ENCODE data around the gene SLC39A3.
"Not testable (repeated sequence)": the region's sequence is repeated elsewhere in the genome, so short reads cannot be mapped to it uniquely, and the experiment has no call there.

SLC39A3 gene

DNA sequence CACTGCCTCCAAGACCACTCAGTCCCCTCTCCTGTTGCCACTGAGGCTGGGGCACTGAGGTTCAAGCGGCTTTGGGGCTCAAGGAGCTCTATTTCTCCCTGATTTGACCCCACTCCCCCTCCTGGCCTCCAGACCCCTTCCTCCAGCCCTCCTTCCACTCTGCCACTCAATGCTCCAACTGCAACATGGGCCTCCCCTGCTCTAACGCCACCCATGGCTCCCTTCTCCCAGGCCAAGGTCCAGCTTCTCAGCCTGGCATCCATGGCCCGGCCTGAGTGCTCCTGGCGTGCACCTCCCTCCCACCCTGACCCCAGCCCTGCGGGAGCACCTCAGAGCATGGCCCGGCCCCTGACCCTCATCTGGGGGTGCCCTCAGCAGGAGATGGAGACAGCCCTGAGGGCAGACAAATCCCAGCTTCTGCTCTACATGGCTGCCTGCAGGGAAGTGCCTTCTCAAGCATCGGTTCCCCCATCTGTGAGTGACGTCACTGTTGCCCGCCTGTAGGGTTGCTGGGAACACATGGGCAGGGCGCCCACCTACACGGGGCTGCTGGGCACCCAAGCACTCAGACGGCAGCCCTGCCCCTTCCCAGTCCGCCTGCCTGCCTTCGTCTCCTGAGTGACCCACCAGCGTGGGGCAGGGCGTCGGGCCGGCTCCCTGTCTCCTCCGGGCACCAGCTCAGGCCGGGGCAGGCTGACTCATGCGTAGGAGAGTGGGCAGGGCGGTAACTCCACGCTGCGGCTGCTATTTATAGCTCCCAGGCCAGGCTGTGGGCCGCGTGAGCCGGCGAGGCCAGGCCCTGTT, 17.1 kb downstream of the SLC39A3 start:
- DNase-seq (ENCODE audit: low spot score): peak; percentile 96

DNA sequence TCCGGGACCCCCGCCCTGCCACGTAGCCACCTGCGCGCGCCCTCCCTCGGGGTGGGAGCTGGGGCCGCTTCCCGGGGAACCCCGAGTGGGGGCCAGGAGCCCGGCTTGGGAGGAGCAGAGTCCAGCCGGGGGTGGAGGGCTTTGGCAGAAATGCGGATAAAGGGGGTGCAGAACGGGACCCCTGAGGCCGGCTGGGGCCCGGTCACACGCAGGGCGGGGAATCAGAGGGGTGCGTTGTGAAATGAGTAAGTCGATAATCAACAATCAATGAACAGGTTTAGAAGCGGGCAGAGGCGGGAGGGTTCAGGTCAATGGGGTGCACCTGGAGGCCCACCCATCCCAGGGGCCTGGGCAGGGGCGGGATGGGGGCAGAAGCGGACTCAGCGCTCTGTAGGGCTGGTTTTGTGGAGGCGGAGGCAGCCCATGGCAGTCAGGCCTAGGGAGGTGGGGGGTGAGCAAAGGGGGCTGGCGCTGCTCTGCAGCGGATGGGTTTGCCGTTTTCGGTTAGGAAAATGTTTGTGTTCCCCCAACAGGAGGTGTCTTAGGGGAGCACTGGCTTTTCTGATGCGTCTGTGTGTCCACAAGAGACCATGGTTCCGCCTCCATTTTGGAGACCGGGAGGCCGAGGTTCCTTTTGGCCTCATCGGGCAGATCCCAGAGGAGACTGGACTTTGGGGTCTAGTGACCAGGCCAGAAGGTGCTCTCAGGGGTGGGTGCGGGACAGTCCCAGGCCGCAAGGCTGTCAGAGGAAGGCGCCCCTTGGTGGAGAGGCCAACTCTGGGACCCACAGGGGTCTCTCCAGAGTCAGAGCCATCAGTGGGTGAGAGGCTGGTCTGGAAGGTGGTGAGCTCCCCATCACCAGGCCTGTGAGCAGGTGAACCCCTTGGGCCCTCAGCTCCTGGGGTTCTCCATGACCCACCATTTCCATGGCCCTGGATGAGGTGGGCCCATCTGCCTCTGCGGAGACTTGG, 18.0 kb downstream of the SLC39A3 start:
- DNase-seq (ENCODE audit: low spot score): no peak

DNA sequence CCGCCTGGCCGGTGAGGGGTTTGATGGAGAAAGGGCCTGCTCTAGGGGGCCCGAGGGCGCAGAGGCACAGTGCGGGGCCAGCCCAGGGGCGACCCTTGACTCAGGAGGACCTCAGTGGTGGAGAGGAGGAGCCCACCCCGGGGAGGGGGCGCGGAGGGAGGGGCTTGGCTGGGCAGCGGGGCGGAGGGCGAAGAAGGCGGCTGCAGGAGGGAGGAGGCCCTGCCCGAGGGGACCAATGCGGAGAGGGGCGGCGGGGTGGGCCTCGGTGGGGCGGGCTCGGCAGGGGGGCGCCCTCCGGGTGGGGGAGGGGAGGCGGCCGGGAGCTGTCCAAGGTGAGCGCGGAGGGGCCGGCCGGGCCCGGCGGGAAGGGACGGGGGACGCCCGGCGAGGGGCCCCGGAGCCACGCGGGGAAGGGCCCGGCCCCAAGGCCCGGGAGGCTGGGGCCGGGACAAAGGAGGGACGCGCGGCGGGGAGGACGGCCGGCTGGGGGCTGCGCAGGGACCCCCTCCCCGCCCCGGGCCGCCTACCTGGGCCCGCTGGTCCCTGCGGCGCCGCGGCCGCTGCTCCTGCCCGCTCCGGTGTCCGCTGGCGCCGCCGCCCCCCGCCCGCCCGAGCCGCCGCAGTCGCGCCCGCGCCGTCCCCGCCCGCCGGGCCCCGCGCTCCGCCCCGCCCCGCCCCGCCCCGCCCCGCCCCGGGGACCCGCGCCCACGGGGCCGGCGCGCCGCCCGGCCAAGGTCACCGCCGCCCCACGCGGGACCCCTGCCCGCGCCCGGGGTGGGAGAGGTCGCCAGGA, 18.8 kb downstream of the SLC39A3 start, which contains the start of gene DIRAS1:
TSS of gene DIRAS1 (minus strand) at position 596 of the 793 bp plus-strand sequence. CDS start 3,566 bp downstream, outside the sequence.
- peak; percentile 31 for DNase-seq (ENCODE audit: low spot score)

DNA sequence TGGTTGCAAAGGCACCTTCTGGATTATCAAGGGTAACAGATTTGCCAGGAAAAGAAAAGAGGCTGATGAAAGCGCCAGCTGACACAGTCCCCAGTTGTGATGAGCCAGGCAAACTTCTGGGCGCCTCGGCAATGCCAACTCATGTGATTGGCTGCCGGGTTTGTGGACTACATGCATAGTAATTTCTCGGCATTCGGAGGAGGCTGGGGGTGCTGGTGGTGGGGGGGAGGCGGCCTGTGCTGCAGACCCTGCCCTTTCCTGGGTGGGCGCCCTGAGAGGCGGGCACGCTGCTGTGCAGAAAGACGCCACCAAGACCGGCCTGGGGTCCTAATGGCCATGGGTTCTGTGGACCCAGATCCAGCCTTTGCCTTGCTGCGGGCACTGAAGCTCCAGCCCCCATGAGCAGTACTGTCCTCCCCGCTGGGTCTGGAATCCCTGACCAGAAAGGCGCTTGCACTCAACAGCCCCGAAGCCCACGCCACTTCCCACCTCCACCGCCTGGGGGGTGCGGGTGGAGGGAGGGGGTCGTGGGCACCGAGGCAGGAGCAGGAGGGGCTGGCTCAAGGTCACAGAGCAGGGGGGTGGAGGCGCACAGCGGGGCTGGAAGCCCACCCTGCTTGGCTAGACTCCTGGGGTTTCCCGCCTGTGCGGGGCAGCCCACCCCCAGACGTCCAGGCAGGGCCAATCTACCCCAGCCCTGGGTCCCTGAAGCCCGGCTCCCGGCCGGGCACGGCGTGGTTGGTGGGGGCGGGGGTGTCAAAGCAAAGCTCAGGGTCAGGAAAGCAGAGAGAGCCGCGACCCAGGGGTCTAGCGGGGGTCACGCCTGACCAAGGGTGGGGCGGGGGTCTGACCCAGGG, 19.7 kb downstream of the SLC39A3 start:
- DNase-seq (ENCODE audit: low spot score): peak; percentile 82

DNA sequence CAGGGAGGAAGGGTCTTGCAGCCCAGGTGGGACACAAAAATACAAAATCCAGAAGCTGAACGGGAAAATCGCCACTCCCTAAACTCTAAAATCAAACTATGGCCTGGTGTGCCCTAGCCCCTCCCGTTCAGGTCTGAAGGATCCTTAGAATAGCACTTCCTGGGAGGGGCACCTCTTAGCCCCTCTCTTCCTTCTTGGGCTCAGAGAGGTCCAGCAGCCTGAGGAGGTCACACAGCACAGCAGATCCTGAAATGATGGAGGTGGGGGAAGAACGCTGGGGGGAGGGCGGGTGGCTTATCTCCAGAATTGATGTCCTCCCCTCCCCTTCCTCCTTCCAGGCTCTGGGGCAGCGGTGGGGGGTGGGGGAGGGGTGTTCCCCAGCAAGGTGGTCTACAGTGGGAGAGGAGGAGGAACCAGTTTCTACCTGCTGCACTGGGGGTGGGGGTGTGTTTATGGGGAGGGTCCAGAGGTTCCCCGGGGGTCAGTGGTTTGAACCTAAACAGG, 20.5 kb downstream of the SLC39A3 start:
- DNase-seq (ENCODE audit: low spot score): no peak

DNA sequence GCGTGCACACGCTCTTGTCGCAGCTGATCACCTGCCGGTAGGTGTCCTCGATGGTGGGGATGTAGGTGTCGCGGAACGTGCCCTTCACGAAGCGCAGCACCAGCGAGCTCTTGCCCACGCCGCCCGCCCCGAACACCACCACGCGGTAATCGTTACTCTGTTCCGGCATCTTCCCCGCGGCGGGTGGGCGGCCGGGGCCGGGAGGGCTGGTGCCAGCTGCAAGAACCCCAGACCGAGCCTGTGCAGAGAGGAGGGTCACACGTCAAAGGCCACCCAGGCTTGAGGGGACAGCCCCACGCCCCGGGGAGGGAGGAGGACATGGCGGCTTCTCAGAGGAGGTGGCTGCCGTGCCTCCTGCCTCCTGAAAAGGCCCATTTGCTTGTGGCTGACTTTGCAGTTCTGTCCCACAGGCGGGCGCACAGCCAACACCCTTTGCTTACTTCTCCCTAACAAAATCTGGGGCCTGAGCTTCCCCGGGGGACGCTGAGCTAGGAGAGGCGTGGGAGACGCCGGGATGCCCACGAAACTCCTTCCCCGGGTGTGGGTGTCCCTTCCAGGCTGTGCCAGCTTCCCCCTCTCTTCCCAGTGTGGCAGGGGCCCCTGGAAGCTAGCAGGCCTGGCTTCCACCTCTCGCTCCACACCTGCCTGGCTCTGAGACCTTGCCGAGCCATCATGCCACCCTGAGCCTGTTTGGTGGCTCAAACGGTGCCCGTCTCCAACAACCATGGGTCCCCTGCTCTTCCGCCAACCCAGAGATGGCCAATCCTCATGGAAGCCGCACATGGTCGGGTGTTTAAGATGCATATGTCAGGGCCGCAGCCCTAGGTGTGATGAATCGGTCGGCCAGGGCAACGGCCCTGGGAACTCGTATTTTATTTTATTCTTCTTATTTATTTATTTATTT, 21.9 kb downstream of the SLC39A3 start:
- DNase-seq (ENCODE audit: low spot score): no peak

DNA sequence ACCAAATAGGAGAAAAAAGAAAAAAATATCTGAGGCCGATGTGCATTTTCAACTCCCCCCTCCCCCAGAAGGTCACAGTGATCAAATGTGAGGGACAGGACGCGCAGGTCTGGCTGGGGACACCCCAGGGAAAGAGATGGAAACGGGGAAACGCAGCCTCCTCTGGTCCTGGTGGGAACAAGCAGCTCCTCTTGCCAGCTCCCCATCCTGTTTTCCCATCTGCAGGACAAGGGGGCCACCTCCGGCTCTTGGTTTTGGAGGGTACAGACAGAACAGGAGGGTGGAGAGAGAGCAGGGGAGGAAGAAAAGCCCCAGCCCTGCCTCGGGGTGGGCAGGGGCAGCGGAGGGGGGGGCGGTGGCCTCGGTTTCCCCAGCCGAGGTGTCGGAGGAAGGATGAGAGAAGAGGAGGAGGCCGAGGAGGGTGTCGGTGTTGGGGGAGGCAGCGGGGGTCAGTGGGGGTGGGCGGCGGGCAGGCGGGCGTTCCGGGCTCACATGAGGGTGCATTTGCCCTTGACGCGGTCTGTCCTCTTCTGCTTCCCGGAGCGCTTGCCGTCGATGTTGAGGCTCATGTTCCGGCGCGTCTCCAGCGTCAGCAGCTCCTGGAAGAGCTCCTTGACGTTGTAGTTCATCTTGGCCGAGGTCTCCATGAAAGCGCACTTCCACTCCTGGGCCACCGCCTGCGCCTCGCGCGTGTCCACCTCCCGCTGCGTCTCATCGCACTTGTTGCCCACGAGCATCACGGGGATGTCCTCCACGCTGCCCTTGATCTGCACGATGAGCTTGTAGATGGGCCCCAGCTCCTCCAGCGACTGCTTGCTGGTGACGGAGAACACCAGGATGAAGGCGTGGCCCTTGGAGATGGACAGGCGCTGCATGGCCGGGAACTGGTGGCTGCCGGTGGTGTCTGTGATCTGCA, 22.8 kb downstream of the SLC39A3 start:
- DNase-seq (ENCODE audit: low spot score): no peak

DNA sequence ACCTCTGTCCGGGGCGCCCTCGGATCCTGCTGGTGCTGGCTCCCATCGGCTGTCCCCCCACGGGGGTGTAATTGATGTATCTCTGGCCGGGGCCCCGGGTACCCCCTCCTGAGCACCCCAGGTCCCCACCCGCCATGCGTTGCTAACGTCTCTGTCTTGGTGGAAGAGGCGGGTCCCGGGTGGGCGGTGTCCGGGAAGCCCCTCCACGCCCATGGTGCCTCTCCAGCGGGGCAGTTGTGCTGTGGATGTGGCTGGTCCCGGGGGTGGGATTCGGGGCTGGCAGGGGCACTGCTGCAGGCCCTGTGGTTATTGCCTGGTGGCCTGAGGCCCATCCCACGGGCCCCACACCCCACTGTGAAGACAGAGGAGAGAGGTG, 23.6 kb downstream of the SLC39A3 start:
- no peak for DNase-seq (ENCODE audit: low spot score)

DNA sequence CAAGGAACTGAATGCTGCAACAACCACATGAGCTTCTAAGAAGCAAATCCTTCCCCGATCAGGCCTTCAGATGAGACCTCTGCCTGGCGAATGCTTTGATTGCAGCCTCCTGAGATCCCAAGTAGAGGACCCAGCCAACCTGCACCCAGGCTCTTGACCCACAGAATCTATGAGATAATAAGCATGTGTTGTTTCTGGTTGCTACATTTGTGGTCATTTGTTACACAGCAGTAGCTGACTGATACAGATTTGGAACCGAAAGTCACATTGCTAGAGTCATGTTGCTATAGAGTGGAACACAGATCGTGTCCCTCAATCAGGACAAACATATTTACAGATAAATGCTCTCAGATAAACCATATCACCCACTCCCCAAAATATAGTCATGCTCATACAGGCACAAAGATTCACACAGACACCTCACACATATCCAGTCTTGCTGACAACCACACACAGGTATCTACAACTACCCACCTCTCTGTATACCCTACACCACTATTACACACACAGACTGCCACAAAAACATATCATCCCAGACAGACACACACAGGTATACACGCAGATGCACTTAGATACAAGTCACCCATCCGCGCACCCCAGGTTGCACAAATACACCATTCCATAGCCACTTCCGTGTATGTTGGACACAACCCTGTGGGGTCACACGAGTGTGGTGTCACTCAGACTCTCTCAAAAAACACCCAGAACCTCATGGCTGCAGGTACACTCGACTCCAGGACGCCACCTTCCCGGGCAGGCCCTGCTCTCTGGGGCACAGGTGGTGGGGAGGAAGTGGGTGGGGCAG, 24.1 kb downstream of the SLC39A3 start:
- no peak for DNase-seq (ENCODE audit: low spot score)

DNA sequence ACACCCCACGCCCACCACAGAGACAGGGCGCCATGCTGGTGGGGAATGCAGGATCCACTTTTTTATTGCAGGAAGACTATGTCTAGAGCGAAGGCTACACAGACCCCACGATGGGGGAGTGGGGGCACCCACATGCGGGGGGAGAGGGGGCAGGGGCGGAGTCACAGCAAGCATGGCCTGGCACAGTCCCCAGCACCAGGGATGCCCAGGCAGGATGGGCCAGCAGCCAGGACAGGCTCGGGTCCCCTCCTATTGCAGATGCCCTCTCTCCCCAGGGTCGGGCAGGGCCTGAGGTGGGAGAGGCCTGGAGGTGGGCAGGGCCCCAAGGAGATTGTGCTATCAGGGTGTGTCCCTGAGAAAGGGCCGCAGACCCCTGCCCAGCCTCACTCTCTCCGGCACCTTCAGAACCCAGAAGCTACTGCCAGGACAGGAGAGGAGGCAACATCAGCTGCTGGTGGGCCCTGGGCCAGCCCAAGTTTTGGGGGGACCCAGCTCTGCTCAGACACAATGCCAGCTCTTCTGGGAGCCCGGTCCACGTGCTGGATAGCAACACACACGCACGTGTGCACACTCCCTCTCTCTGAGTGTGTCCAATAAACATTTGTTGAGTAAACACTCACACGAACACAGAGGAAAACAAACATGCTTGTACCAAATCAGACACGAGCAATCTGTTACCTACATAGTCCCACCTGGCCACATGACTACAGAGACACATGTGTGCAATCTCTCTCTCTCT, 25.1 kb downstream of the SLC39A3 start:
- DNase-seq (ENCODE audit: low spot score): no peak

DNA sequence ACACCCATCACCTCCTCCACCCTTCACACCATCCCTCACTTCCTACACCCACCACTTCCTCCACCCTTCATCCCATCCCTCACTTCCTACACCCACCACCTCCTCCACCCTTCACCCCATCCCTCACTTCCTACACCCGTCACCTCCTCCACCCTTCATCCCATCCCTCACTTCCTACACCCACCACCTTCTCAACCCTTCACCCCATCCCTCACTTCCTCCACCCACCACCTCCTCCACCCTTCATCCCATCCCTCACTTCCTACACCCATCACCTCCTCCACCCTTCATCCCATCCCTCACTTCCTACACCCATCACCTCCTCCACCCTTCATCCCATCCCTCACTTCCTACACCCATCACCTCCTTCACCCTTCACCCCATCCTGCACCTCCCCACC, 25.7 kb downstream of the SLC39A3 start:
- DNase-seq (ENCODE audit: low spot score): not testable (repeated sequence)

DNA sequence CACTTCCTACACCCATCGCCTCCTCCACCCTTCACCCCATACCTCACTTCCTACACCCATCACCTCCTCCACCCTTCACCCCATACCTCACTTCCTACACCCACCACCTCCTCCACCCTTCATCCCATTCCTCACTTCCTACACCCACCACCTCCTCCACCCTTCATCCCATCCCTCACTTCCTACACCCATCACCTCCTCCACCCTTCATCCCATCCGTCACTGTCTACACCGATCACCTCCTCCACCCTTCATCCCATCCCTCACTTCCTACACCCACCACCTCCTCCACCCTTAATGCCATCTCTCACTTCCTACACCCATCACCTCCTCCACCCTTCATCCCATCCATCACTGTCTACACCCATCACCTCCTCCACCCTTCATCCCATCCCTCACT, 26.6 kb downstream of the SLC39A3 start:
- DNase-seq (ENCODE audit: low spot score): not testable (repeated sequence)

DNA sequence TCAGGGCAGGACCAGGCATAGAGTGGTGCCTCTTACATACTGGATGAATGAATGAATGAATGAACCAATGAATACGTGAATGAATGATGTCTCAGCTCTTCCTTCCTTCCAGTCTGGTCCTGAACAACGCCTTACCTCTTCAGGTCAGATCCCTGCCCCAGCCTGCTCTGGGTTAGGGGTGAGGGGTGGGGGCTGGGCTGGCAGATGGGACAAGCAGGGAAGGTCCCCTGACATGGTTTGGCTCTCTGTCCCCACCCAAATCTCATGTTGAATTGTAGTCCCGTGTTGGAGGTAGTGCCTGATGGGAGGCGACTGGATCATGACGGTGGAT, 28.0 kb downstream of the SLC39A3 start:
- no peak for DNase-seq (ENCODE audit: low spot score)

DNA sequence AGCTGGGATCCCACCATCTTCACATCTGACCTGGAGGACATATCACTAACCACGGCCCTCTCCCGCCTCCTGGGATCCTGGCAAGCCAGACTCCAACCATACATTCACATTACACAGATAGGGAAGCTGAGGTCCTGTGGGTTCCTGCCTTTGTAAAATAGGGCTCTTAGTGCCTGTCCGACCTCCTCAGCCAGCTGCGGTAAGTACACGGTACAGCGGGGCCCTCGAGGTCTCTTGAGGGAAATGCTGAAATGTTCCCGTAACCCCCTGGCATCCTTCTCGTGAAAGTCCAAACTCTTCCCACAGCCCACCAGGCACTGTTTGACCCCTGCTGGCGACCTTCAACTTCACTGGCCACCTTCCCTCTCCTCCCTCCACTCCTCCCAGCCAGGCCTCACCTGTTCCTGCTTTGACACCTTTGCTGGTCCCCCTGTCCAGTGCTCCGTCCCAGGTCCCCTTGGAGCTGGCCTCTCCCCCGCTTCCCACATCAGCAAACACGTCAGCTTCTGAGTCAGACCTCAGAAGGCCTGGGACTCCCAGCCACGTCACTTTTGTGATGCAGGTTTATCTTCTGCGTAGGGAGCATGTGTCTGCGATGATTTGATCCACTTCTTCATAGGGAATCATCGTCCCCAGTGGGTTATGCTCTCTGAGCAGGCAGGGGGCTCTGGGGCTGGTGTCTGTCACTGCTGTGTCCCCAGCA, 28.5 kb downstream of the SLC39A3 start:
- DNase-seq (ENCODE audit: low spot score): peak; percentile 49

DNA sequence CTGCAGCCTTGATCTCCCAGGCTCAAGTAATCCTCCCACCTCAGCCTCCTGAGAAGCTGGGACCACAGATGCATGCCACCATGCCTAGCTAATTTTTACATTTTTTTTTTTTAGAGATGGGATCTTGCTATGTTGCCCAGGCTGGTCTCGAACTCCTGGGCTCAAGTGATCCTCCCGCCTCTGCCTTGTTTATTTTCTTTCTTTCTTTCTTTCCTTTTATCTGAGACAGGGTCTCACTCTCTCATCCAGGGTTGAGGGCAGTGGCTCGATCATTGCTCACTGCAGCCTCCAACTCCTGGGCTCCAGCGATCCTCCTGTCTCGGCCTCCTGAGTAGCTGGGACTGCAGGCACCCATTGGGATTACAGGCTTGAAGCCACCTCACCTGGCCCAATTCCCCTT, 33.6 kb downstream of the SLC39A3 start:
- DNase-seq (ENCODE audit: low spot score): no peak

DNA sequence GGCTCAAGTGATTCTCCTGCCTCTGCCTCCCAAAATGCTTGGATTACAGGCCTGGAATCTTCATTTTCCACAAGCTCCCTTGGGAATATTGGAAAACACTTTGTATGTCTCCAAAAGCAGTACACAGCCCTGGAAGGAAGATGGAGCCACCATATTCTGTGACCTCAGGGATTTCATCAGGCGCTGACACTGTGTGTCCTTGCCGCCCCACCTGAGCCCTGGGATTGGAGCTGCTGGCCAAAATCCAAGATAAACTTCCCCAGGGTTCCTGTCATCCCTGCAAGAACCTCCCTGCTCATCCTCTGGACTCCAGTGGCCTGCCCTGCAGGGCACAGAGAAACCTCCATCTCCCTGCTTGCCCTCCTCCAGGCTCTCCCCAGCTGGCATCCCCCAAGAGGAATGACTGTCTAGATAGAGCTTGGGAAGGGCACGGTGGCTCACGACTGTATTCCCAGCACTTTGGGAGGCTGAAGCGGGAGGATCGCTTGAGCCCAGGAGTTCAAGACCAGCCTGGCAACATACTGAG, 36.1 kb downstream of the SLC39A3 start:
- DNase-seq (ENCODE audit: low spot score): no peak

DNA sequence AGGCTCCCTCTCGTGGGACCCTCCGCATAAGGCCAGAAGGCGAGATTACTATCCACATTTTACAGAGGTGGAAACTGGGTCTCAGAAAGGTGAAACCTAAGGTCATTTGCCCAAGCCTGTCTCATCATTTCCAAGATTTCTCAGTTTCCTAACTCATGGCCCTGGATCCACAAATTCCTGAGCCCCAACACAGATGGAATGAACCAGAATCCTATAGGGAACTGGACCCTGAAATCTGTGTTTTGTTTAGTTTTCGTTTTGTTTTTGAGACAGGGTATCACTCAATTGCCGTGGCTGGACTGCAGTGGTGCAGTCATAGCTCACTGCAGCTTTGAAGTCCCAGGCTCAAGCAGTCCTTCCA, 36.8 kb downstream of the SLC39A3 start:
- DNase-seq (ENCODE audit: low spot score): no peak

All from AG08395 (cell line).